B cell (primary cell): Measurements from ENCODE around the gene CPLX1.

Experiments
- EZH2 ChIP-seq: IDR thresholded peaks from 2 replicates; pipeline ENCODE4 v1.6.1; 2012; ENCODE audit warnings: borderline replicate concordance, low read depth, mild to moderate bottlenecking, moderate library complexity, low read length; ENCODE audit not compliant: insufficient read depth, poor library complexity, severe bottlenecking
- TF ChIP-seq, protein P1 (sequence below): fragments of 200-600 bp; IDR thresholded peaks from one replicate; pipeline ENCODE4 v1.8.0; 2022; ENCODE audit warnings: antibody characterized with exemption, mild to moderate bottlenecking

DNA sequence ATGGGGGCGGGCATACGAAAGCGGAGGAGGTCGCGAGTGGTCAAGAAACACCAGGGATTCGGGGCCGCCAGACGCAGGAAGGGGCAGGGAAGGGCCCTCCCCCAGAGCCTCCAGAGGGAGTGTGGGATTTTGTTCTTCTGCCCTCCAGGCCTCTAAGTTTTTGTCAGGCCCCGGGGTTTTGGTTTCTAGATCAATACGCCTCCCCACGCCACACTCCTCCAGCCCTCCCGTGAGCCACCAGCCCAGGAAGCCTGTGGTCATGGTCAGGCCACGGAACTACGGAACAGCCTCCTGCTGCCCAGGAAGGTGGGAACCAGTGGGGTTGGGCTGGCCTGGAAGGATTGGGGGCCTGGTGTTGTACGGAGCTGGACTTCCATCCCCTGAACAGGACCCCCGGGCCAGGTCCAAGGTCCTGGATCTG, 38.4 kb downstream of the CPLX1 start:
- TF ChIP-seq, protein P1, sequence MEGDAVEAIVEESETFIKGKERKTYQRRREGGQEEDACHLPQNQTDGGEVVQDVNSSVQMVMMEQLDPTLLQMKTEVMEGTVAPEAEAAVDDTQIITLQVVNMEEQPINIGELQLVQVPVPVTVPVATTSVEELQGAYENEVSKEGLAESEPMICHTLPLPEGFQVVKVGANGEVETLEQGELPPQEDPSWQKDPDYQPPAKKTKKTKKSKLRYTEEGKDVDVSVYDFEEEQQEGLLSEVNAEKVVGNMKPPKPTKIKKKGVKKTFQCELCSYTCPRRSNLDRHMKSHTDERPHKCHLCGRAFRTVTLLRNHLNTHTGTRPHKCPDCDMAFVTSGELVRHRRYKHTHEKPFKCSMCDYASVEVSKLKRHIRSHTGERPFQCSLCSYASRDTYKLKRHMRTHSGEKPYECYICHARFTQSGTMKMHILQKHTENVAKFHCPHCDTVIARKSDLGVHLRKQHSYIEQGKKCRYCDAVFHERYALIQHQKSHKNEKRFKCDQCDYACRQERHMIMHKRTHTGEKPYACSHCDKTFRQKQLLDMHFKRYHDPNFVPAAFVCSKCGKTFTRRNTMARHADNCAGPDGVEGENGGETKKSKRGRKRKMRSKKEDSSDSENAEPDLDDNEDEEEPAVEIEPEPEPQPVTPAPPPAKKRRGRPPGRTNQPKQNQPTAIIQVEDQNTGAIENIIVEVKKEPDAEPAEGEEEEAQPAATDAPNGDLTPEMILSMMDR, result no peak
- TF ChIP-seq EZH2, result no peak
